Activated naive CD4-positive, alpha-beta T cell treated with anti-CD3 and anti-CD28 coated beads, Interleukin-2, amount 10 ng/mL, durations not matched to agents 7 days and 5 days (primary cell): ENCODE results near the gene MAP2K2.
A peak's percentile ranks its signal among the peaks of the same experiment; 100 is the strongest.

Experiments used
- CTCF ChIA-PET: fragments of 350-600 bp; sonication (Branson Sonifier 250); formaldehyde crosslinking; loops from one replicate; lab custom pipeline; 2021; ENCODE audit warnings: antibody characterized with exemption; lab: Charles Lee
- DNase-seq: peaks from one replicate; pipeline ENCODE4 v3.0.0-alpha.2; 2020
- H3K27ac Mint-ChIP-seq: one replicate; pipeline ENCODE4 v1.8.0; 2021; ENCODE audit warnings: mild to moderate bottlenecking, moderate library complexity, mixed read lengths
- H3K27me3 Mint-ChIP-seq: one replicate; pipeline ENCODE4 v1.8.0; 2021; ENCODE audit warnings: mild to moderate bottlenecking, mixed read lengths
- H3K36me3 Mint-ChIP-seq: one replicate; pipeline ENCODE4 v1.8.0; 2021; ENCODE audit warnings: mixed read lengths
- H3K4me1 Mint-ChIP-seq: one replicate; pipeline ENCODE4 v1.8.0; 2021; ENCODE audit warnings: mixed read lengths
- H3K4me3 Mint-ChIP-seq: one replicate; pipeline ENCODE4 v1.8.0; 2021; ENCODE audit warnings: mild to moderate bottlenecking, moderate library complexity, mixed read lengths
- H3K9me3 Mint-ChIP-seq: one replicate; pipeline ENCODE4 v1.8.0; 2021; ENCODE audit warnings: mixed read lengths

Gene MAP2K2

DNA sequence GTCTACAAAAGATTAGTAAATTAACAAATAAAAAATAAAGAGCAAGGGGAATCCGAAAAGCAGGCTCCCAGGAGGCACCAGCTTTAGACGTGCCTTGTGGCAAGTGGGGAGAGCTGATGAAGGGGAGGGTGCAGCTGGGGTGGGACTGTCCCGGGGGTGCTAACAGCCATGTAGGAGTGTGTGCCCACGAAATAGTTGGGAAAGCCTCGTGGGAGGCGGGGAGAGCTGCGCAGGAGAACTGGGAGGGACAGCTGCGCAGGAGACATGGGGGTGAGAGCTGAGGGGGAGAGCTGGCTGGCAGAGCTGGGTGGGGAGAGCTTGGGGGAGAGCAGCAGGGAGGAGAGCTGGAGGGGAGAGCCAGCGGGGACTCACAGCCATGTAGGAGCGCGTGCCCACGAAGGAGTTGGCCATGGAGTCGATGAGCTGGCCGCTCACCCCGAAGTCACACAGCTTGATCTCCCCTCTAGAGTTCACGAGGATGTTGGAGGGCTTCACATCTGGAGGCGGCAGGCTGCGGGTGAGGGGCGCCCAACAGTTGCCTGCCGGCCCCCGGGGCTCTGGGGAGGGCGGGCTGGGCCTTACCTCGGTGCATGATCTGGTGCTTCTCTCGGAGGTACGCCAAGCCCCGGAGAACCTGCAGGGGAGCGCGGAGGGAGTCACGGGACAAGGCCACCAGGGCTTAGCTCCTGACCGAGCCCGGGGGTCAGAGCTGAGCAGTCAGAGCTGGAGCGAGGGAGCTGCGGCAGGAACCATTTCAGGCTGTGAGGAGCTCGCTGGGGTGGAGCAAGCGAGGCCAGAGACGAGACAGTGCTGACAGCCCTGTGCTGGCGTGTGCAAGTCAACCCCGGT lies 23.1 kb downstream of the MAP2K2 start:
- H3K36me3 Mint-ChIP-seq = peaks cover 29% of the 10 kb centered on the region
- DNase-seq = no peak
- no peaks in the 10 kb centered on the region for H3K27me3 Mint-ChIP-seq
- no peak overlapping the region for H3K4me3 Mint-ChIP-seq
- H3K4me1 Mint-ChIP-seq = peaks cover 28% of the 10 kb centered on the region
- CTCF ChIA-PET = interaction anchor here (1.4 kb wide), 1 partner anchor 39 kb away, joined by 5 read pairs; no protein-coding TSS in a partner anchor
- H3K9me3 Mint-ChIP-seq = no peaks in the 10 kb centered on the region
- no peak overlapping the region for H3K27ac Mint-ChIP-seq

DNA sequence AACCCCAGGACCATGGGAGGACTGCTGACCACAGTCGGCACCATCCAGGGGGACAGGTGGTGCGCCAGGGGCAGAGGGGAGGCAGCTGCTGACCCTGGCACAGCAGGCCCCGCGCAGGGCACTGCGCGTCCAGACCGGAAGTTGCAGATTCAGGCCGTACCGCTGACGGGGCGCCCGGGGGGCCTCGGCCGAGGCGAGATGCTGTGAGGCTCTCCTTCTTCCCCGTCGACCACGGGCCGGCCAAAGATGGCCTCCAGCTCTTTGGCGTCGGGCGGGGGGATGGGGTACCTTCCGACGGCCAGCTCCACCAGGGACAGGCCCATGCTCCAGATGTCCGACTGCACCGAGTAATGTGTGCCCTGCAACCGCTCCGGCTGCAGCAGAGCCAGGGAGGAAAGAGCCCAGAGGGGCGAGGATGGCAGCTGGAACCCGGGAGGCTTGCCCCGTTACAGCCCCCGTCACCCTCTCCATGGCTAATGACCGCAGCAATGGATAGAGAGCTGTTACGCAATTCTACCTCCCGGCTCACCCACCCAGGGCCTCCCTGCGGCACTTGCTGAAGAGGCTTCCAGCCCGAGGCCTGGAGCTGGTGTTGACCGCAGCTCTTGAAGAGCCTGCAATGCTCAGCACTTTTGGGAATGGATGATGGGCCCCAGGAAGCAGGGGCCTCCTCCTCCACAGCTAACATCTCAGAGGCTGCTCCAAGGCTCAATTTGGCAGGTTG lies 24.7 kb downstream of the MAP2K2 start:
- Mint-ChIP-seq H3K27me3 (no peaks in the 10 kb centered on the region), H3K4me3 (no peak overlapping the region), H3K36me3 (peaks cover 23% of the 10 kb centered on the region), H3K9me3 (no peaks in the 10 kb centered on the region), H3K4me1 (peaks cover 13% of the 10 kb centered on the region), H3K27ac (no peak overlapping the region)
- CTCF ChIA-PET = no interaction called here
- DNase-seq = no peak

GRCh38 chr19:4098493-4098892 lies 25.4 kb downstream of the MAP2K2 start:
- DNase-seq = no peak
- H3K9me3 Mint-ChIP-seq = no peaks in the 10 kb centered on the region
- H3K4me1 Mint-ChIP-seq = peaks cover 10% of the 10 kb centered on the region
- H3K4me3 Mint-ChIP-seq = no peak overlapping the region
- H3K27ac Mint-ChIP-seq = no peak overlapping the region
- H3K36me3 Mint-ChIP-seq = peaks cover 23% of the 10 kb centered on the region
- CTCF ChIA-PET = no interaction called here
- no peaks in the 10 kb centered on the region for H3K27me3 Mint-ChIP-seq

GRCh38 chr19:4097501-4097900 lies 26.4 kb downstream of the MAP2K2 start:
- Mint-ChIP-seq H3K9me3 (no peaks in the 10 kb centered on the region), H3K36me3 (peaks cover 27% of the 10 kb centered on the region), H3K27ac (no peak overlapping the region), H3K27me3 (no peaks in the 10 kb centered on the region), H3K4me3 (no peak overlapping the region), H3K4me1 (peaks cover 10% of the 10 kb centered on the region)
- CTCF ChIA-PET = no interaction called here
- no peak for DNase-seq

GRCh38 chr19:4096049-4096892 lies 27.7 kb downstream of the MAP2K2 start:
- H3K9me3 Mint-ChIP-seq = no peaks in the 10 kb centered on the region
- H3K4me3 Mint-ChIP-seq = no peak overlapping the region
- CTCF ChIA-PET = no interaction called here

GRCh38 chr19:4095488-4095844 lies 28.5 kb downstream of the MAP2K2 start:
- H3K27ac Mint-ChIP-seq = no peak overlapping the region
- DNase-seq = no peak
- no peaks in the 10 kb centered on the region for H3K9me3 Mint-ChIP-seq
- no peaks in the 10 kb centered on the region for H3K27me3 Mint-ChIP-seq
- no peak overlapping the region for H3K4me3 Mint-ChIP-seq
- H3K4me1 Mint-ChIP-seq = peaks cover 18% of the 10 kb centered on the region
- CTCF ChIA-PET = no interaction called here
- H3K36me3 Mint-ChIP-seq = peaks cover 24% of the 10 kb centered on the region

More at GRCh38 chr19:4096049-4096892, 27.7 kb downstream of the MAP2K2 start:
- no peak for DNase-seq
- Mint-ChIP-seq H3K27ac (no peak overlapping the region), H3K27me3 (no peaks in the 10 kb centered on the region), H3K4me1 (peaks cover 15% of the 10 kb centered on the region), H3K36me3 (peaks cover 27% of the 10 kb centered on the region)

GRCh38 chr19:4094761-4095487 lies 29.0 kb downstream of the MAP2K2 start:
- Mint-ChIP-seq H3K27ac (no peak overlapping the region), H3K9me3 (no peaks in the 10 kb centered on the region), H3K36me3 (peaks cover 27% of the 10 kb centered on the region), H3K4me1 (peaks cover 22% of the 10 kb centered on the region), H3K4me3 (no peak overlapping the region), H3K27me3 (no peaks in the 10 kb centered on the region)
- CTCF ChIA-PET = no interaction called here
- no peak for DNase-seq

DNA sequence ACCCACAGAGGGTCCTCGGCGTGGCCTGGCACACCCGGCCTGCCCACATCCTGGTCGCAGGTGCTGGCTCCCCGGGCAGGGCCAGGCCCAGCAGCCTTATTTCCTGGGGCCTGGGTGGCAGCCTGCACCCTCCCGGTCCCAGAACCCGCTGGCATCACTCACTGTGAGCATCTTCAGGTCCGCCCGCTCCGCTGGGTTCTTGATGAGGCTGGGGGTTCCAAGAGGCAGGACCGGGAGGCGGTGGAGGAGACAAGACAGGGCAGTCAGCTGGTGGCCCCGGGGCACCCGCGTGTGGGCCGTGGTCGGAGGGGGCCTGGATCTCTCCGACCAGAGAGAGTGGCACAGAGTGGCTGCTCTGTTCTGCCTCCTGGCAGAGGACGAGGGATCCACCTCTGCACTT lies 29.6 kb downstream of the MAP2K2 start:
- DNase-seq = no peak
- no peaks in the 10 kb centered on the region for H3K27me3 Mint-ChIP-seq
- peaks cover 23% of the 10 kb centered on the region for H3K36me3 Mint-ChIP-seq
- H3K9me3 Mint-ChIP-seq = no peaks in the 10 kb centered on the region
- no peak overlapping the region for H3K27ac Mint-ChIP-seq
- CTCF ChIA-PET = interaction anchor here (2.4 kb wide), 1 partner anchor 46 kb away, joined by 5 read pairs; no protein-coding TSS in a partner anchor
- no peak overlapping the region for H3K4me3 Mint-ChIP-seq
- H3K4me1 Mint-ChIP-seq = peaks cover 29% of the 10 kb centered on the region

- Mint-ChIP-seq H3K36me3 (peaks cover 24% of the 10 kb centered on the region), H3K4me3 (no peak overlapping the region), H3K9me3 (no peaks in the 10 kb centered on the region), H3K4me1 (peaks cover 34% of the 10 kb centered on the region), H3K27me3 (no peaks in the 10 kb centered on the region), H3K27ac (peak overlapping the region; percentile 71)
- DNase-seq = no peak
- CTCF ChIA-PET = interaction anchor here (2.4 kb wide), 1 partner anchor 46 kb away, joined by 5 read pairs; no protein-coding TSS in a partner anchor
These were observed 30.2 kb downstream of the MAP2K2 start for GRCh38 chr19:4093643-4094175.

DNA sequence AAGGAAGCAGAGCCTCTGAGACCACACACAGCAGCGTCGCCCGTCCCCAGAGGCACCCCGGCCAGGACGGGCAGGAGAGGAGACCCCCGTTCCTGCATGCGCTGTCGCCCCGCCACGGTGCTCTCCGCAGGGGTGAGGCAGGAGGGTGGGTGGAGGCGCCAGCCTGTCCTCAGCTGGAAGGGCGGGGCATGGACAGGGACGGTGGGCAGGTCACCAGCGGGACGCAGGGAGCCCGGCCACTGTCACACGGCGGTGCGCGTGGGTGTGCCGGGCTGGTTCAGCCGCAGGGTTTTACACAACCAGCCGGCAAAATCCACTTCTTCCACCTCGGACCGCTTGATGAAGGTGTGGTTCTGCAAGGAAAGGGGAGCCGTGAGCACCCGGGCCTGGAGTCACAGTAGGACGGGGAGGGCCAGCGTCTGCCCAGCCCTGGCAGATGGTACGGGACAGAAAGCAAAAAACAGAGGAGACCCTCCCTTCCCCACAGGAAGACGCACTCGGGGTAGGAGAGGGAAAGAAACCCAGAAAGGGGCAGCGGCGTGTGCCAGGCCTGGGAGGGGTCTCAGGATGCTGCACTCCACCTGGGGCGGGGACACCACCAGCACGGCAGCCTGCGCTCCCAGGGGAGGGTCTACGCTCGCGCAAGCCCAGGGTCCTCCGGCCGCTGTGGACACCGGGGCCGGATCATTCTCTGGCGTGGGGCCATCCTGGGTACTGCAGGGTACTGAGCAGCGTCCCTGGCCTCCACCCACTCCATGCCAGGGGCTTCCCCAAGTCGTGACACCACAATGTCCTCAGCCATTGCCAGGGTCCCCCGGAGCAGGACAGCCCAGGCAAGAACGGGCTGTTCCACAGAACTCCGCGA lies 33.3 kb downstream of the MAP2K2 start:
- CTCF ChIA-PET = interaction anchor here (0.8 kb wide), 1 partner anchor 50 kb away, joined by 4 read pairs; no protein-coding TSS in a partner anchor
- Mint-ChIP-seq H3K9me3 (no peaks in the 10 kb centered on the region), H3K27me3 (no peaks in the 10 kb centered on the region), H3K27ac (peak overlapping the region; percentile 98), H3K4me3 (no peak overlapping the region), H3K36me3 (peaks cover 13% of the 10 kb centered on the region), H3K4me1 (peaks cover 64% of the 10 kb centered on the region)
- no peak for DNase-seq

- Mint-ChIP-seq H3K27me3 (no peaks in the 10 kb centered on the region), H3K27ac (peak overlapping the region; percentile 98), H3K36me3 (peaks cover 13% of the 10 kb centered on the region), H3K4me3 (peak overlapping the region; percentile 70), H3K4me1 (peaks cover 65% of the 10 kb centered on the region), H3K9me3 (no peaks in the 10 kb centered on the region)
- CTCF ChIA-PET = interaction anchor here (0.8 to 1.6 kb wide), 3 partner anchors 20 to 51 kb away, joined by 3 to 7 read pairs (median 4); no protein-coding TSS in a partner anchor
- no peak for DNase-seq
These were observed 34.0 kb downstream of the MAP2K2 start for GRCh38 chr19:4089946-4090345.

DNA sequence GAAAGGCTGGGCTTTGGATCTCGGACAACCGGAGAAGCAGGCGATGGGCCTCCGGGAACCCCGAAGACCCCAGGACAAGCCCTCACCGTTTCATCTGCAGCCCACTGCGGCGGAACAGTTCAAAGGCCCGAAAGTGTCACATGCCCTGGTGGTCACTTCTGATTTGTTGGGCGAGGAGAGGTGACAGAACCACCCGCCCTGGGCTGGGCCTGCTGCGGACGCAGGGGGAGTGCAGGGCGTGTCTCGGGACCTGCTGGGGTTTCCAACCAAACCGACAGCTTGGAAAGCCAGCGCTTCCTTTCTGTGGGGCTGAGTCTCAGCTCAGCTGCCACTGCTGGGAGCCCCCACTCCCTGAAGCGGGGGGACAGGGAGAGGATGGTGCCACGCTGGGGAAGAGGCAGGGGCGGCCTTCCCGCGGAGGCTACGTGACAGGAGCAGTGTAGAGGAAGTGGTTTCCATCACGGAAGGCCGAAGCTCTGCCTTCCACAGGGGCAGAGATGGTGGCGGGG lies 34.5 kb downstream of the MAP2K2 start:
- Mint-ChIP-seq H3K27ac (peak overlapping the region; percentile 98), H3K4me1 (peaks cover 69% of the 10 kb centered on the region)

More for the DNA sequence above, 34.5 kb downstream of the MAP2K2 start:
- Mint-ChIP-seq H3K4me3 (peak overlapping the region; percentile 70), H3K9me3 (no peaks in the 10 kb centered on the region), H3K27me3 (no peaks in the 10 kb centered on the region), H3K36me3 (peaks cover 13% of the 10 kb centered on the region)
- DNase-seq = peak; percentile 79
- CTCF ChIA-PET = interaction anchor here (0.8 to 1.6 kb wide), 5 partner anchors 15 to 51 kb away, joined by 3 to 7 read pairs (median 4); no protein-coding TSS in a partner anchor
